Ammon's horn (tissue), 1 donor: ENCODE data around the gene PTCHD1.

Source experiments
- DNase-seq: peaks from one replicate; pipeline ENCODE4 v3.0.0-alpha.2; 2016; ENCODE audit warnings: low spot score

Gene PTCHD1

DNA sequence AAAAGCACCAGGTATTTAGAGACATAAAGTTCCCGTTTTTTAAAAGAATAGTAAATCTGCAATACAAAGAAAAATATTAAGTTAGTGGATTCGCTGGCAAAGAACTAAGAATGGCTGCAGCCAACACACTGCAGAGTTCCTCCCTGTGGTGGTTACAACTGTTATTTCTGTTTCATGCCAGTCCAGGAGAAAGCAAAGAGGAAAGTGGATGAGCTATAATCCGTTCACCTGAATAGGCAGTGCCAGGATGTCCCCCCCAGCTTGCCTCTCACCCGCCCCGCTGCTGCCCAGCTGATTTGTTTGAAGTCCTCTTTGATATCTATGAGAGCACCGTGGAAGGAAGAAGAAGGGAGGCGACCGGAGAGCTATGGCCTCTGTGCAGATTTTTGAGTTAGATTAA is 63.9 kb downstream of the PTCHD1 start:
- no peak for DNase-seq

DNA sequence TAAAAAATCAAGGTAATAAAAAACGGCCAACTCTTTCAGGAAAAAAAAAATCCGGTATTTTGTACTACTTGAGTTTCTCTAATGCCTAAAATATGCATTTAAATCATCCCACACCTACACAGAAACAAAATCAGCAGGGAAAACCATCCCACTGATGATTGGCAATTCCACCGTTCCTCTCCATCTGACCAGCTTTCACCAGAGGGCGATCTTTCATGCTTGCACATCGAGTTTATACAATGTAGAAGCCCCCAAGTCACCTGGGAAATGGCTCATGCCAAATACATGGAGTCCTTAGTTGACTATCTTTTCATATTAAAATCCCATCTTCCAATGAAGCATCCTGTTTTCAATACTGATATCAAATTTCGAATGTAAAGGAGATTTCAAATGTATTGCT is 69.2 kb downstream of the PTCHD1 start:
- DNase-seq = no peak

DNA sequence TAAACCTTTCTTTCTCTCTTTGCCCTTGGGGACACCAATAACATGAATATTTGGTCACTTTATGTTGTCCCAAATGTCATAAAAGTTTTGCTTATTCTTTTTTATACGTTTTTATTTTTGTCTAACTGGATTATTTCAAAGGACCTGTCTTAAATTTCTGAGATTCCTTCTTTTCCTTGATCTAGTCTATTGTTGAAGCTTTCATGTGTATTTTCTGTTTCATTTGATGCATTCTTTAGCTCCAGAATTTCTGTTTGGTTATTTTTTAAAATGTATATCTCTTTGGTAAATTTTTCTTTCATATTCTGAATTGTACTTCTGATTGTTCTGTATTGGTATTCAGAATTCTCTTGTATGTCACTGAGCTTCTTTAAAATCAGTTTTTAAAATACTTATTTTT is 88.3 kb downstream of the PTCHD1 start:
- no peak for DNase-seq

DNA sequence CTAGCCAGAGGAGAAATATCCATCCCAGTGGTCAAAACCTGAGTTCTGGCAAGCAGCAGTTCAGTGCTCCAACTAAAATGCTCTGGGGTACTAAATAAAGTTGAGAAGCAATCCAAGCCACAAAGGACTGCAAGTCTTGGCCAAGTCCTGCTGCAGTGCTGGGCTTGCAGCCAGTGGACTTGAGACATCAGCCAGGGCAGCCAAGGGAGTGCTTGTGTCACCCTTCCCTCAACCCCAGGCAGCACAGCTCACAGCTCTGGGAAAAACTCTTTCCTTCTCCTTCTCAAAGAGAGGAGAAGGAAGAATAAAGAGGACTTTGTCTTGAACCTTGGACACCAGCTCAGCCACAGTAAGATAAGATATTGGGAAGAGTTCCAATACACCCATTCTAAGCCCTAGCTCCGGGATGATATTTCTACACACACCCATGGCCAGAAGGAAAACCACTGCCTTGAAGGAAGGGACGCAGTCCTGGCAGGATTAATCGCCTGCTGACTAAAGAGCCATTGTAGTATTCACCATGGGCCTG is 99.8 kb downstream of the PTCHD1 start:
- DNase-seq = peak; percentile 69

DNA sequence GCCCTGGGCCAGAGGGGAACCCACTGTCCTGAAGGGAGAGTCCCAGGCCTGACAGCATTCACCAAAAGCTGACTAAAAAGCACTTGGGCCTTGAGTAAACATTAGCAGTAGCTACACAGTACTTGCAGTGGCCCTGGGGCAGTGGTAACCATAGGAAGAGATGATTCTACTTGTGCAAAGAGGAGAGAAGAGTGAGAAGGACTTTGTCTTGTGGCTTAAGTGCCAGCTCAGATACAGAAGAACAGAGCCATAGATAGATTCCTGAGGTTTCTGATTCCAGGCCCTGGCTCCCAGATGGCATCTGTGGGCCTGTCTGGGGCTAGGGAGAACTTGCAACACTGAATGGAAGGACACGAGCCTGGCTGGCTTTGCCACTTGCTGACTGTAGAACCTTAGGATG is 100.5 kb downstream of the PTCHD1 start:
- DNase-seq = no peak

DNA sequence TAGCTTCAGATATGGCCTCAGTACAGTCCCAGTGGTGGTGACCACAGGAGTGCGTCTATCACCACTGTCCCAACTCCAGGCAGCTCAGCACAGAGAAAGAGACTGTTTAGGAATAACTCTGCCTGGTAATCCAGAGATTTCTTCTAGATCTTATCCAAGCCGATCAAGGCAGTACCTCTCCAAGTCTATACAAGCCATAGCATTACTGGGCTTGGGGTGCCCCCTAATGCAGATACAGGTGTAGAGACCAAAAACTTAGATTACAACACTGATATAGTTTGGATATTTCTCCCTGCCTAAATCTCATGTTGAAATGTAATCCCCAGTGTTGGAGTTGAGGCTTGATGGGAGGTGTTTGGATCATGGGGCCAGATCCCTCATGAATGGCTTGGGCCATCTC is 100.9 kb downstream of the PTCHD1 start:
- peak; percentile 1 for DNase-seq

DNA sequence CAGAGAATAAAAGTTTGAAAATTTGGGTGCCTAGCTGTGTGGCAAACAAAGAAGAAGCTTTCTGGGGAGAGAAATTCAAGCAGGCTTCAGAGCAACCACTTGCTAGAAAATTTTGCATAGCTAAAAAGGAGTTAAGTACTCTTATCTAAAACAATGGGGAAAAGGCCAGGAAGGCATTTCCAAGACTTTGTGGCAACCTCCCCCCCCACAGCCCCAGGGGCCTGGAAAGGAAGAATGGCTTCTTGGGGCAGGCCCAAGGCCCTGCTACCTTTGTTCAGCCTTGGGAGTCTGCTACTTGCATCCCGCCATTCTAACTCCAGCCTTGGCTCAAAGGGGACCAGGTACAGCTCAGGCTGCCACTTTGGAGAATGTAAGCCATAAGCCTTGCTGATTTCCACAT is 102.2 kb downstream of the PTCHD1 start:
- DNase-seq = no peak

DNA sequence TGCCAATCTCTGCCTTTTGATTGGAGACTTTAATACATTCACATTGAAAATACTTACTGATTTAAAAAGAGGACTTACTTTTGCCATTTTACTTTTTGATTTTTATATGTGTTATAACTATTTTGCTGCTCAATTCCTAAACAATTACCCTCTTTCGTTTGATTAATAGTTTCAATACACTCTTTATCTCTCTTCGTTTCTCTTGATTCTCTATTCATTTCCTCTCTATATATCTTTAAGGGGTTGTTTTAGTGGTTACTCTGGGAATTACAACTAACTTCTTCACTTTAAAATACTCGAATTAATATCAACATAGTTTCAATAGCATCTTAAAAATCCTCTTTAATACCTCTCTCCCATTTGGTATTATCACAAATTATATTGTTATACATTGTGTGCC is 116.6 kb downstream of the PTCHD1 start:
- no peak for DNase-seq
